HG02610 (cell line): ENCODE results near the gene TOMM6.
"Not testable (repeated sequence)": the region's sequence is repeated elsewhere in the genome, so short reads cannot be mapped to it uniquely, and the experiment has no call there.

Experiments
- ATAC-seq: cut with Tn5 transposase; IDR thresholded peaks from one replicate; pipeline ENCODE4 v1.9.1; 2021; ENCODE audit warnings: mild to moderate bottlenecking, moderate library complexity; ENCODE audit not compliant: unreplicated experiment

Gene TOMM6

DNA sequence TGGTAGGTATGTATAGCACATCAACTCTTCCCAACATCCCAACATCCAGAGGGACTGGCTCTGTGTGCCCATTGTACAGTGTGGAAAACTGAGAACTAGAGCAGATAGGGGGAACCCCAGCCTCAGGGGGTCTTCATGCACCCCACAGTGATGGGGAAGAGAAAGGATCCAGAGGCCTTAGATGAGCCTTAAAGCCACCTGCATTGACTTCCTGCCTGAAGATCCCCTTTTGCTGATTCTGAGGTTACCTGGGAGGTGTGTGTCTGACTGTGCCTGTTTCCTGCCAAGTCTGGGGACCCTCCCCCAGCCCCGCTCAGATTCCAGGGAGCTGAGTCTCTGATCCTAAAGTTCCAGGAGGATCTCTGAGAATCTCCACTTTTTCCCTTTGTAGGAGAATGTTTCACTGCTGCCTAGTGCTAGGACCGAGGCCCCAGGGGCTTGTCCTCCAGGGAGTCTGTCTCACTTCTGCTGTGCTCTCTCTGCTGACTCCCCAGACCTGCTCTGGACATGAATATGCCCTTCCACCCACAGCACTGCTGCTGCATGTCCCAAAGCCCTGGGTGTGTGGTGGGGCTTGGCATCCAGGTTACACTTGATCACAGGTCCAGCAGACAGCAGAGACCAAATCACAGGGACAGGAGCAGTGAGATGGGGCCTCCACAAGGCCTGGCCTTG is 27.5 kb upstream of the TOMM6 start:
- no peak for ATAC-seq

GRCh38 chr6:41763470-41763869 is 24.0 kb upstream of the TOMM6 start:
- no peak for ATAC-seq

DNA sequence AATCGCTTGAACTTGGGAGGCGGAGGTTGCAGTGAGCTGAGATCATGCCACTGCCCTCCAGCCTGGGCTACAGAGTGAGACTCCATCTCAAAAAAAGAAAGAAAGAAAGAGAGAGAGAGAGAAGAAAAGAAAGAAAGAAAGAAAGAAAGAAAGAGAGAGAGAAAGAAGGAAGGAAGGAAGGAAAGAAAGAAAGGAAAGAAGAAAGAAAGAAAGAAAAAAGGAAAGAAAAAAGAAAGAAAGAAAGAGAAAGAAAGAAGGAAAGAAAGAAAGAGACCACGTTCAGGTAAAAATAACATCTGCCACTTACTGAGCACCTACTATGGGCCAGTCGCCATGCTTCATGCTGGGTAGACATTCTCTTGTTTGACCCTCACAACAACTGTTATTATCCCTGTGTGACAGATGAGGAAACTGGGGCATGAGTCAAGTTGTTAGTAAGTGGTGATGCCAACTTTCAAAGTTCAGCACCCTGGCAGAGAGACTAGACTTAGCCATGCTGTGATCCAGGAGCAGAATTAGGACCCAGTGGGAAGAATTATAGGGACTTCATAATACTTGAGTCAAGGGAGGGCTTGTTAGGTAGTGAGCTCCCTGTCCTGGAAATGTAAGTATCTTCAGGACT is 21.3 kb upstream of the TOMM6 start:
- not testable (repeated sequence) for ATAC-seq

DNA sequence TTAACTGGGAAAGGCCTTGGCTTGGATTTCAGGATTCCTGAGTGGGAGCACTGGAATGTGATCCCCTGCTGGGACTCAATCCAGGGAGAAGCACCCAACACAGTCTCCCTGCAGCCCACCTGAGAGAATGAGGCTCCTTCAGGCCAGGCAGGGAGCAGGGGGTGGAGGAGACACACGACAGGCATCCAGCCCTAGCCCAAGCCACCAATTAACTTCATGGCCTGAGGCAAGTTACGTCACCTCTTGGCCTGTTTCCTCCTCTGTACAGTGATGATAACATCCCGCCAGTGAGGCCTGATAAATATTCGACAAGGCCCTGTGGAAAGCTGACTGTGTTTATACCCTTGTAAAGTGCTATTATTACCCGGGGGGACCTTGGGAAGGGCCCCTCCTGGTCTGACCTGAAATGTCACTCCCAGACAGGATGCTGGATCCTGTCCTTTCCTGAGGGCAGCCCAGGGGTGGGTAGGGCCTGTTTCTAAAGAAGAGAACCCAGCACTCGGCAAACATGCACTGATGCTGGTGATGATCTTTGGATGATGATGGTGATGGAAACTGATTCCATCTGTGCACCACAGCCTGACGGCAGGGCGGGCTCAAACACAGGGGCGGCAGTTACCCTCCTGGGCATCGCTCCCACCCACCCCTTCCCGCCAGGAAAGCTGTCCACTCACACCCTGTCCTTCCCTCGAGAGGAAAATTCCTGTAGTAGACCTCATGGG is 20.2 kb upstream of the TOMM6 start:
- ATAC-seq = no peak

DNA sequence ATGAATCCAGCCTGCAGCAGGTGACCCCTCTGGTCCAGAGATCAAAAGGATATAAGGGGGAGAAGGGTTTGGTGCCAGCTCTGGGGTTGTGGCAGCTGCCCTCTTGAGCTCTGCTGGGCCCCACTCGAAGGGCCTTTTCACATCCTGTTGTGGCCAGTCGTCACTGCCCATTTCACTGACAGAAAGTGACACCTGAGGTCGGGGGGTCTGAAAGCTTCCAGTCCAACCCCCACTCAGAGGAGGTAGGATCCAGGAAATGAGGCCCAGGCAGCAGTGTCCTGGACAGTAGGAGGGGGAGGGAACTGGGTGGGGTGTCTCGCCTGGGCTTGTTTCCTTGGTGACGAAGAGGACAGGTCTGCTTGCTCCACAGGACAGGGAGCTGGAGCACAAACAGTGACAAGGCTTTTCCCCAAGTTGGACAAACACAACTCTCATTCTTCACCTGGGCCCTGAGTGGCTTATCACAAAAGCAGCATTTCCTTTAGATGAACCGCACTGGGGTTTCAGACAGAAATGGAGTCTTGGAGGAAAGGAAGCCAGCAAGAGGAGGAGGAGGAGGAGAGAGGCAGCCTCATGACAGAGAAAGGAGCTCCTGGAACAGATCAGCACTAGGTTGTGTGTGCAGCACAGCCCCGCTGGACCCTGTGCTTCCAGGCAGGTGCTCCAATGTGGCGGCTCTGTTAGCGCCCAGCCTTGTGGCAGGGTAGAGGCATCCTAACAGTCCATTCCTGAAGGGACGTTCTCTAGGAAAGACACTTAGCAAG is 18.8 kb upstream of the TOMM6 start:
- ATAC-seq = no peak

GRCh38 chr6:41769376-41769775 is 18.1 kb upstream of the TOMM6 start:
- ATAC-seq = no peak

DNA sequence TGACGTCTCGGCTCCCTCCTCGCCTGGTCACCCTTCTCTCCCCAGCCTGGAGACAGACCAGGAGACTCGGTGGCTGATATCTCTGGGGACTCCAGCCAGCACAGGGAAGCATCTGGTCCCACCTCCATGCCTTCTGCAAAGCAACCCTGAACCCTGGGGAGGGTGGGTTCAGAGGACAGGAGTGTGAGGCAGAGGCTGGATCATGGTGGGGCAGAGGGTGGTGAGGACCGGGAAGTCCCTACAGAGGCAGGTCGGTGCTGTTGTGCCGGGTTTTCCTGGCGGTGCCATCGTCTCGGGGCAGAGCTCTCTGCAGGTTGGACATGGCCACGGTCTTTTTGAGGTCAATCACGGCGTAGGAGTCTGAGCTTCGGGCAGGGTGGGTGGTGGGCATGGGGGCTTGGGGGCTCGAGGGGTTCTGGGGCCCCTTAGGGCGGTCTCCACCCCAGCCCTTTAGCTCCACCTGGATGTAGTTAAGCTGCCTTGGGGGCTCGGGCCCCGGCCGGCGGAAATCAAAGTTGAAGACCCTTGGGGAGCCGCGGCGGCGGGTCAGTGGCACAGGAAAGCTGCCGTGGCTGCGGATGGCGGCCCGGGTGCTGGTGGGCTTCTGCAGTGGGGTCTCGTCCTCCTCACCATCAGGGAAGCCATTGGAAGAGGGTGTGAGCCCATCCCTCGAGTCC is 17.0 kb upstream of the TOMM6 start:
- ATAC-seq = no peak

DNA sequence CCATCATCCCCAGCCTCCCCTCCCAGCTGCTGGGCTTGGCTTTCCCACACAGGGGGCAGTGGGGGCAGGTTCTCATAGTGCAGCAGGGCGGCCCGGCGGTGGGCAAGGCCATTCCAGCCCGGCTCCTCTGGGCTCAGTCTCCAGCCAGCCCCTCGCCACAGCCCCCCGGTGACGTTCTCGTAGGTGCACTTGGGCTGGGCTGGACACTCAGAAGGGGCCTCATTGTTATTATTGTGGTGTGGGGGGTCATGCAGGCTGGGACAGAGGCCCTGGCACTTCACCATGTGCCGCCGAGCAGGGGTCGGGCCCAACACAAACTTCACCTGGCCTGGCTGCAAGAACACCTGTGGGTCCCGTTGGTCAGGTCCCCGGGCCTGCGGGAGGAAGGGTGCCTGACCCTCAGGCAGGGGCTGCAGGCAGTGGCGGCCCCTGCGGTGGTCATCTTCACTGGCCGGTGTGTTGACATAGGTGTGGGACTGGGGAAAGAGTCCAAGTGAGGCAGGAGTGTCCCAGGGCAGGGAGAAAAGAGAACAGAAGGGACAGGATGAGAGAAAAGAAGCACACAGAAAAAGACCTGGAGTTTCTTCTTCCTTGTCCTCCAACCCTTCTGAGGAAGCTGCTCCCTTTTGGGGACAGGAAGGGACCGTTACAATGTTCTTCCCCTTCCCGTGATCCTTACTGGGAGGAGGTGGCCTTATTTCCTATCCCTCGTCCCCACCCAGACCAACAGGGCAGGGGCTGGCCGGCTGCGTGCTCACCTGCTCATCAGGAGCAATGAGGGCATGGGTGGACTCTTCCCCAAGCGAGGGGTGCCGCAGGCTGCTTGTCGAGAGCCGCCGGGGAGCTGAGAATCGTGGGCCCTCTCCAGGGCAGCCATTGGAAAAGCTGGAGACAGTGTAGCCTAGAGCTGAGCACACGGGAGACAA is 16.2 kb upstream of the TOMM6 start:
- no peak for ATAC-seq

DNA sequence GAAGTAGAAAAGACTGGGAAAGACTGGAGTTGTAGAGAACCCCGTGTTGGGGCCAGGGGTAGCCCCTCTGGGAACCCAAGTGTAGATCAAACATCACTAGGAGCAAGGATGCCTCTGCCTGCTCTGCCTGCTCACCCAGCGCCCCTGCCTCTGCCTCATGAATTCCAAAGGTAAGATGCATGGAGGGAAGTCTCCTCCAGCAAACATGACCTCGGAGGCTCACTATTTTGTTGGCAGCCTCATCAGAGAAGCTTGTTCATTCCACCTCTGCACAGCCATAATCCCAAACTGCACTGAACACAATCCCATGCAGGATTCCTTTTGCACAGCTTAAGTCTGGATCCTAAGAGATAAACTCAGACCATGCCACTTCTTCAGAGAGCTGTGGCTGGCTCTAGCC is 12.7 kb upstream of the TOMM6 start:
- no peak for ATAC-seq

- ATAC-seq = no peak
Observed at GRCh38 chr6:41775293-41775882, 12.1 kb upstream of the TOMM6 start.

DNA sequence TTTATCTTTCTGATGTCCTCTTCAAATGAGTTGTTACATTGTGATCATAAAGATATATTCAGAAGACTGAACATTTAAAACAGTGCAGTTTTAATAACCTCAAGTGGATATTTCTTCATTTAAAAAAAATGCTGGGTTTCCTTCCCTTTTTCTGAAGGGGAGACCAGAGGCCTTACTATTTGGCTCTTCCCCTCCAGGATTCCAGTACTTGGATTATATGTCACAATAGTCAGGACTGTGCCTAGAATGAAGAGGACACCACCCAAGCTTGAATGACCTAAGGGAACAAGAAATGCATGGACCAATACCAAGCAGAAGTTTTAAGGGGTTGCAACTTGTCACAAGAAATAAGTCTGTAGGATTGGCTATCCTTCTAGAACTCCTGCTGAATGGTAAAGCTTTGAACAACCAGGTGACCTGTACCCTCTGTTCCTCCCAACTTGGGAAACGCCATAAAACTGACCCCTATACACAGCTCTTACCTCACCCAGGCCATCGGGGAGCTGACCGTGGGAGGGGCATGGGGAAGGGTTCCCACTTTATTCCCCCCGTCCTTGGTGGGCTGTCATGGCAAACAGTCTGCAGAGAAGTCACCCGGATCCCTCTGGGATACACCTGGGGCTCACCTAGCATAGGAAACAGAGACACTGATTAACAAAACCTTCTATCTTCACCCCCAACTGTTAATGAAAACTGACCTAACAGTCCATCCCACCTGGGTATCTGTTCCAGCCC is 9.8 kb upstream of the TOMM6 start:
- no peak for ATAC-seq

DNA sequence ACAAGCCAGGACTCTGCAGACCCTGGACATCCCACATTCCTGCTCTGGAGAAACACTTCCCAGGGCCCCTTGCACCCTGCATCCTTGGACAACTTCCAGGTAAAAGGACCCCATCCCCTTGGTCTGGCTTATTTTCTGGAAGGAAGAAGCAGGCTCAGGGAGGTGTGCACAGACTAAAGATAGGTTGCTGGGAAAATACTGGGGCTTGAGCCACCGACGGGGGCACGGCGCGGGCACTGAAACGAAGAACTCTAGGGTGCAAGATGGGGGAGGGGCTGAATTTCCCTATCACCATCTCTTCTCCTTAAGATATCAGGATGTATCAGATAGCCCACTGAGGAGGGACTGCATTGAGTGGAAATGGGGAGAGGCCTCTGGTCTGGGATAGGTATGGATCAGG is 8.6 kb upstream of the TOMM6 start:
- ATAC-seq = no peak

GRCh38 chr6:41779336-41779735 is 8.2 kb upstream of the TOMM6 start:
- ATAC-seq = peak; percentile 21

GRCh38 chr6:41779788-41780550 is 7.5 kb upstream of the TOMM6 start, which contains the start of gene FRS3:
Gene FRS3 (minus strand): TSS chr6:41779900. CDS start chr6:41776987, 2,913 bp downstream.
- peak; percentile 93 for ATAC-seq

DNA sequence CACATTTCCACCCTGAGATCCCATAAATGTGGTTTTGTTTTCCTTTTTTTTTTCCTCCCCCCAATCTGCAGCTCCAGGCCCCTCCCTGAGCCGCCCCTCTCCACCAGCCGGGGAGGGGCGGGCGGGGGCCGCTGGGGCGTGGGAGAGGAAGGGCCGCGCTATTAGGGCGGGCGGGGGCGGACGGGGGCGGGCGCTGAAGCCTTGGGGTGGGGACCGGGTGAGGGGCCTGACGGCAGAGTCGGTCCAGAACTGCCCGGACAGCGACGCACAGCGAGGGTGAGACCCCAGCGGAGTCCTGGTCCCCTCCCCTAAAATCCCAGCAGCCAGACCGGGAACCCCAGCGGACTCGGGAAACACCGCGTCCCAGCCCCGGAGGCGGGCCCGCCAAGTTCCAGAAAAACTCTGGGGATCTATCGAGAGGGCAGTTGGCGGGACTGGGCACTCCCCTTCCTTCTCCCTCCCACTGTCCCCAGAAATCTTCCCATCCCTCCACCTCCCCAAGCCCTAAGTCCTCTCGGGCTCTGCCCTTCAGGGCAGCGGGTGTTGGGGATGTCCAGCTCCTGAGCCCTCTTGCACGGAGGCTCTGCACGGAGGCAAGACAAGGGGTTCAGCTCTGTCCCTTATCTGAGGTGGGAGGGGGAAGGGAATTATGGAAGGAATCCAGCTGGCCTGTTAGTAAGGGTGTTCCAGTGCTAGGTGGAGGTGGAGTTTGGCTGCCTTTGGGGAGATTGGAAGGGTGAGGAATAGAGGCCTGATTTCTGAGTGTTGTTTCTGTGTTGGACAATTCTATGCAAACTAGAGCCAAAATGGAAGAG is 6.7 kb upstream of the TOMM6 start, which contains the start of gene PRICKLE4:
Gene PRICKLE4 (plus strand): TSS at position 232 of the 815 bp plus-strand sequence. CDS start 2,692 bp downstream, outside the sequence.
- no peak for ATAC-seq

DNA sequence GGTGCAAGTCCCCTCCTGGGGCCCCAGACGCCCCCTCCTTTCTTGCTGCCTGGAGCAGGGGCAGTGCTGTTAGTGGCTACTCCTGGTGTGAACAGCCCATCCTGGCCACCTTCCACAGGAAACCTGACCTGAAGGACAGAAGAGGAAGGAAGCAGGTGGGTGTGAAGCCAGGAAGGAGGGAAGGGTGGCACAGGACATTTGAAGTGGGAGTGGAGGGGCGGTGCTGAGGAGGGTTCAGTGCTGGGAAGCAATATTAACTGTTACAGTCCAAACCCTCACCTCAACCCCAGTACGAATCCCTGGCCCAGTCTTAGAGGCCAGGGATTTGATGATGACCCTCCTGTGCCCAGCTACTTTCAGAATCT is 6.1 kb upstream of the TOMM6 start:
- ATAC-seq = no peak
